Heart right ventricle (tissue), 16 donors: ENCODE results near the gene FAM83C. TPM values are rescaled to one million over a fixed set of nuclear protein-coding genes. Genes with fewer than 3 reads are reported as not detected.

ENCODE experiments used
- ATAC-seq, 8 donors: fragments of 200-7000 bp; cut with Tn5 transposase; one replicate each; pipeline ENCODE4 v1.9.1; 2020; ENCODE audit warnings: mild to moderate bottlenecking in 8 of 8, moderate library complexity in 8 of 8, moderate number of reproducible peaks in 1 of 8
- DNase-seq, 2 donors: peaks; one replicate each; pipeline ENCODE4 v3.0.0-alpha.2; 2020
- H3K27ac ChIP-seq, 10 donors: fragments of 200-600 bp; sonication (generic) in 2 of 10; one replicate each; pipeline versions ENCODE4 v1.5.0 to v1.8.0; 2020 to 2022; ENCODE audit warnings: mild to moderate bottlenecking in 3 of 10
- H3K27me3 ChIP-seq, 7 donors: fragments of 200-600 bp; one replicate each; pipeline ENCODE4 v1.8.0; 2021 to 2022; ENCODE audit warnings: mild to moderate bottlenecking in 2 of 7
- H3K36me3 ChIP-seq, 9 donors: fragments of 200-600 bp; sonication (generic) in 1 of 9; one replicate each; pipeline versions ENCODE4 v1.5.0 to v1.8.0; 2020 to 2022; ENCODE audit warnings: mild to moderate bottlenecking in 2 of 9
- H3K4me1 ChIP-seq, 9 donors: fragments of 200-600 bp; sonication (generic) in 1 of 9; one replicate each; pipeline versions ENCODE4 v1.5.0 to v1.8.0; 2020 to 2022; ENCODE audit warnings: mild to moderate bottlenecking in 4 of 9
- H3K4me3 ChIP-seq, 10 donors: fragments of 200-600 bp; sonication (generic) in 2 of 10; one replicate each; pipeline versions ENCODE4 v1.5.0 to v1.8.0; 2020 to 2022; ENCODE audit warnings: mild to moderate bottlenecking in 7 of 10, moderate library complexity in 2 of 10
- H3K9me3 ChIP-seq, 11 donors: fragments of 200-600 bp in 10 of 11; sonication (generic) in 2 of 11; one replicate each; pipeline versions ENCODE4 v1.5.0 to v1.8.0; 2013 to 2022; ENCODE audit warnings: mild to moderate bottlenecking in 2 of 11, control low read depth in 1 of 11, moderate library complexity in 1 of 11
- CTCF ChIP-seq, 9 donors: fragments of 200-600 bp; sonication (generic) in 2 of 9; IDR thresholded peaks; one replicate each; pipeline versions ENCODE4 v1.5.0 to v1.8.0; 2021 to 2022; ENCODE audit warnings: antibody characterized with exemption in 9 of 9, mild to moderate bottlenecking in 5 of 9, moderate library complexity in 1 of 9
- WGBS, 2 donors: extraction: QIAGEN DNeasy Blood & Tissue Kit; methylation state at CpG; one replicate each; pipeline ENCODE4 v1.1.7; 2013; ENCODE audit warnings: inconsistent platforms in 1 of 2; 5-methylcytosine and 5-hydroxymethylcytosine counted together
- intact Hi-C, 10 donors: fragments of 100-400 bp; cut with DNase I; formaldehyde crosslinking; loops; one replicate each; pipeline versions ENCODE4 v1.11.1 to v1.14.2; 2022
- polyA plus RNA-seq, 2 donors: library from polyadenylated mRNA; stranded (reverse); fragments of 200-250 nt; gene quantifications; one replicate each; pipeline ENCODE4 v1.2.3, GENCODE V29; 2013
- total RNA-seq, 10 donors: library from RNA; stranded (reverse); fragmentation: NEBNext Ultra II Directional in 3 of 10; extraction: Animal tissue kit (Norgen Biotek cat#: 25700) in 3 of 10; gene quantifications; one replicate each; pipeline versions ENCODE4 v1.2.1 to v1.2.4, GENCODE V29; 2021 to 2023
- donor health status: Arrhythmogenic right ventricular cardiomyopathy.
- donor health status: ischemic (EF 13 %, LVEDD 7.1; RV severe dilation, severe dysfunction).
- donor health status: healthy with polysubstance abuse.
- donor health status: DM: no; HTN: yes; CAD: no.
- donor health status: DM: no; HTN: no; CAD: no.
- donor health status: ischemic (EF 25% LVEDD 6.9; RV normal size, moderate dysfunction).
- donor health status: ischemic (EF 25% LVEDD 5.7; RV mildly dilated, moderate dysfunction).
- donor health status: healthy.
- donor health status: DM: yes; HTN: yes; CAD: no.
- donor health status: Ischemic cardiomyopathy.
- donor health status: ischemic (EF 35%, LVEDD 5.7; RV mildly dilated, moderate dysfunction).
- donor health status: nonischemic (EF 11% LVEDD 7.7; RV severe dilation, severe dysfunction).
- donor health status: DM: yes; HTN: yes; CAD: no.
- donor health status: PGD.
- donor health status: ischemic (EF 29% LVEDD 5.4; RV normal size, mild dysfunction).
- donor health status: nonischemic (EF 23%, LVEDD 6.1; RV moderate dilation, normal function).

FAM83C gene
- total and polyA plus RNA-seq, 12 donors: 0.03 TPM; not detected in 11

- peak in 4 of 8 donors; percentile 25 to 47 (median 44) for ATAC-seq
- DNase-seq: no peak
- no peaks in the 10 kb centered on the region for H3K9me3 ChIP-seq
- TF ChIP-seq CTCF (IDR thresholded peaks at IDR 0.05): peak in 7 of 9 donors; percentile 6 to 49 (median 33)
- H3K4me1 ChIP-seq: peaks cover 0 to 38% (median 13%) of the 10 kb centered on the region in 9 donors
- peaks cover 0 to 7% (median 0%) of the 10 kb centered on the region in 9 donors for H3K36me3 ChIP-seq
- no peak overlapping the region for H3K27ac ChIP-seq
- H3K27me3 ChIP-seq: no peaks in the 10 kb centered on the region
- no peak overlapping the region for H3K4me3 ChIP-seq
- WGBS, 2 donors: 89 to 91% methylated on average over 4 of the region's 4 CpGs
- intact Hi-C loops: no loop called here
These were observed 37.4 kb upstream of the FAM83C start for GRCh38 chr20:35329435-35330139.

GRCh38 chr20:35328689-35329088, 36.5 kb upstream of the FAM83C start:
- Histone ChIP-seq H3K27ac (no peak overlapping the region), H3K4me1 (peaks cover 0 to 29% (median 8%) of the 10 kb centered on the region in 9 donors), H3K36me3 (peaks cover 0 to 7% (median 0%) of the 10 kb centered on the region in 9 donors), H3K4me3 (no peak overlapping the region), H3K27me3 (no peaks in the 10 kb centered on the region), H3K9me3 (no peaks in the 10 kb centered on the region)
- intact Hi-C loops: no loop called here
- TF ChIP-seq CTCF (IDR thresholded peaks at IDR 0.05): no peak
- WGBS, 2 donors: 70 to 79% methylated on average over 4 of the region's 4 CpGs
- no peak for DNase-seq
- ATAC-seq: no peak

- Histone ChIP-seq H3K9me3 (no peaks in the 10 kb centered on the region), H3K4me1 (peaks cover 0 to 26% (median 8%) of the 10 kb centered on the region in 9 donors), H3K27ac (no peak overlapping the region), H3K4me3 (no peak overlapping the region), H3K36me3 (peaks cover 0 to 7% (median 0%) of the 10 kb centered on the region in 9 donors), H3K27me3 (no peaks in the 10 kb centered on the region)
- DNase-seq (no peak), ATAC-seq (no peak)
- TF ChIP-seq CTCF (IDR thresholded peaks at IDR 0.05): no peak
- 93 to 96% methylated on average over 3 of the region's 3 CpGs for WGBS, 2 donors
- intact Hi-C loops: no loop called here
These were observed 36.0 kb upstream of the FAM83C start for GRCh38 chr20:35328095-35328685.

GRCh38 chr20:35327074-35327976, 35.1 kb upstream of the FAM83C start:
- peaks cover 0 to 6% (median 0%) of the 10 kb centered on the region in 9 donors for H3K36me3 ChIP-seq
- peaks cover 0 to 26% (median 8%) of the 10 kb centered on the region in 9 donors for H3K4me1 ChIP-seq
- TF ChIP-seq CTCF (IDR thresholded peaks at IDR 0.05): no peak
- WGBS, 2 donors: 96 to 100% methylated on average over 4 of the region's 4 CpGs
- H3K4me3 ChIP-seq: no peak overlapping the region
- H3K27me3 ChIP-seq: no peaks in the 10 kb centered on the region
- ATAC-seq (peak in 3 of 8 donors; percentile 33 to 84 (median 59)), DNase-seq (no peak)
- peak overlapping the region in 1 of 10 donors; percentile 23 for H3K27ac ChIP-seq
- no peaks in the 10 kb centered on the region for H3K9me3 ChIP-seq
- intact Hi-C loops: no loop called here
